Eye (tissue), 1 donor: ENCODE data around the gene TMEM117.

Source experiments
- DNase-seq: peaks from one replicate; pipeline ENCODE4 v3.0.0-alpha.2; 2015

The TMEM117 gene

GRCh38 chr12:43835656-43836474 is at the start of gene TMEM117:
Gene TMEM117, plus strand, starts transcription at chr12:43836081.
- peak; percentile 89 for DNase-seq

DNA sequence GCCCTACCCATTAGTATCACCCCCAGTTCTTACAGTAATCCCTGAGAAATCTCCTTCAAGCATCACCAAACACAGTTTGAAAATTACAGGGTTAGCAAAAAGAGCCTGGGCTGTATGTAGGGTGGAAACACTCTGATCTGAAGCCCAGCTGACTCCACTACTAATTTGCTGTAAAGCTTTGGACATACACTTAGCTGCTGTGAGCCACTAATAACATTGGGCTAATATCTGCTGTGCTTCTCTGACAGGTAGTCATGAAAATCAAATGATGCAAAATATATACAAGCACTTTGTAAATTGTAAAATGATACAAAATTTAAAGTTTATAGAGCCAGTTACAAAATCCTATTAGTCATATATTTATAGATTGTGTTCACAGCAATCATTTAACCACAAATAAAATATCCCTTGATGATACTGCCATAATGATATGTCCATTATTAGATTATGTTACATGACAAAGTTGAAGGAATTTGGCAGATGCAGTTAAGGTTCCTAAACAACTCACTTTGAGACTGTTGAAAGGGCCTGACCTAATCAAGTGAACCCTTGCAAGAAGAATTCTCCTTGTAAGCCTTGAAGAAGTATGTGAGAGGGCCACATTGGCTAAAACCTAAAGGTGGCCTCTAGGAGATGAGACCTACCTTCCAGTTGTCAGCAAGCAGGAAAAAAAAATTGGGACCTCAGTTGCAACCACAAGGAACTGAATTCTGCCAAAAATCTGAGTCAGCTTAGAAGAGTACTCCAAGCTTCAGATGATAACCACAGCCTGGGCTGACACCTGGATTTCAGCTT is 48.8 kb upstream of the TMEM117 start:
- no peak for DNase-seq

DNA sequence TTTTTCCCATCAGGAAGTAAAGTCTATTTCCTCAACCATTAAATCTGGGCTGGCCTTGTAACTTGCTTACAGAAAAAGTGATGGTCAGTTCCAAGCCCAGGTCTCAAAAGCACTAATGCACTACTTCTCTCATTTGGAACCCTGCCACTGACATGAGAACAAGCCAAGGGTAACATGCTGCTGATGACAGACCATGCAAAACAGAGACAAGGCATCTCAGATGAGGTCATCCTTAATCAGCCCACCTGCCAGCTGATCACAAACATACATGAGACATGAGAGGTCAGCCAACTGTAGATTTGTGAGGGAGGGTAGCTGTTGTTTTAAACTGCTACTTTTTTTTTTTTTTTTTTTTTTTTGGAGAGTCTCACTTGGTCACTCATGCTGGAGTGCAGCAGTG is 45.9 kb upstream of the TMEM117 start:
- DNase-seq, result peak; percentile 28

DNA sequence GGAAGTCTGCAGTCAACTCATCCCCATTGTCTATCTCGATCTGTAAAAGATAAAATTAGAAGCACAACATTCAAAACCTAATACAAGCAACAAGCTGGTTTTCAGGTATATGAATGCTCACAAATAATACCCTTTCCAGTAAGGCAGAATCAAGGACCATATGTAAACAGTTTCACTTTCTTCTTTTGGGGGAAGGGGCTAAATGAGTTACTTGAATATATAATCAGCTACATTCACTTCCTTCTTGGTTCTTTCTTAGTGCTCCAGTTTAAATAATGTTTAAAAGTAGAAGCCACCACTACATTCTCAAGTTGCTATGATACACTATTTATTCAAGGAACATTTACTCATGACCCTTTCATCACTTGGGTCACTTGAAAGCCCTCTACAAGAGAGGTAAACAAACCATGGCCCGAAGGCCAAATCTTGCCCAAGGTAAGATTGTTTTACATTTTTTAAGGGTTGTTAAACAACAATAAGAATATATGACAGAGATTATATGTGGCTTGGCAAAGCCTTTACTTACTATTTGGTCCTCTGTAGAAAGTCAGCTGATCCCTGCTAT is 40.1 kb upstream of the TMEM117 start:
- no peak for DNase-seq

DNA sequence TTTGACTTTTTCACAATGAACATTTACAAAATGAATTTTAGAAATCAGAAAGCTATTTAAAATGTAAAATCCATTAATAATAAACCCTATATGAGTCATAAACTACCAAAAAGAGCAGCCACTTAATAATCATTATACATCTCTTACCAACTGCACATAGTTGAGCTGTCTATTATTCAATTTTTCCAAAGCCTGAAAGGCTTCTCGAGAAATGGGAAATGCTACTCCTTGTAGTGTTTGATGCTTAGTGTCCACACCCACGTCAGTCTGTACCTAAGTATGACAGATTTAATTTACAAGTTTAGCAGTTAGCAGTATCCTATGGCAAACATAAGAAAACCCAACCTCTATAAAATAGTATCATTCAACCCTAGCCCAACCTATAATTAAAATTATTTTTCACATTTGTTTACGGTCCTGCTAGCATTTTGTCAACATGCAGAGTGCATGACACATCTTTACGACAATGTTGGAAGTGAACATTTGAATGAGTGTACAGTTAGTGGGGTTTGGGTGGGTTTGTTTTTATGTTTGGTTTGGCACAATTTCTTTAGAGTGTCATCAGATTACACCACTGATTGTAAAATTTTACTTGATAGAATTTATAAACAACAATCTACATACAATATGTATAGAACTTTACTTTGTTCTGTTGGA is 38.2 kb upstream of the TMEM117 start:
- no peak for DNase-seq

DNA sequence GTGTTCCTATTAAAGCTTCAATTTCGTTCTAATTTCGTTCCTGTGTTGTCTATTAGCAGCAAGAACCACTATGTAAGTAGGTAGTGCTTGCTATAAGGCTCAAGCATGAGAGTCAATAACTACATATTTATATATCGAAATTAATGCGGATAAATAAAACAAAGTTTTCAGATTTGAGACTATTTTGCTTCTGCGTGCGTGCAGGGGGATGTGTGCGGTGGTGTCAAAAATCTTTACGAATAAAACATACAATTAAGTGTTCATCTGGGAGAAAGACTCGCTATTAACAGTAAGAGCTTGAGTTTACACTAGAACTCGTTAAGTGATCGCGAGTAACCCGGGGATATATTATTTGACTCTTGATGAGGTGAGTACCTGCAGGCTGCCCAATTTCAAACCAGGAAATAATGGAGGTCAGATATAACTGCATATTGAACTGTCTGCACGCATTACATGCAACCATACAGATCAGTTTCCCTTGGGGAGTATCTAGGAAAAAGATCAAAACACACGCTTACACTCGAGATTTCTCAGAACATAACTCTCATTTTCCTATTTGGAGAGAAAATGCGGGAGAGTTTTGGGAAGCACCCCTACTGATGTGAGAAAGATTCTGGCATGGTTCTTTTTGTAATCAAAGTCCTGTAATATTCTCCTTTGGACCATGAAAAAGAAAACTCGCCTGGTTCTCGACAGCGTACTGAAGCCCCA is 30.6 kb upstream of the TMEM117 start:
- no peak for DNase-seq

GRCh38 chr12:43805860-43806736 is 29.8 kb upstream of the TMEM117 start, which contains the start of gene TWF1:
Gene TWF1, minus strand, starts transcription at chr12:43806317. Its CDS starts 72 bp downstream, at chr12:43806245.
- peak; percentile 96 for DNase-seq

- DNase-seq, result no peak
Observed at GRCh38 chr12:43806737-43807072, 29.2 kb upstream of the TMEM117 start.

DNA sequence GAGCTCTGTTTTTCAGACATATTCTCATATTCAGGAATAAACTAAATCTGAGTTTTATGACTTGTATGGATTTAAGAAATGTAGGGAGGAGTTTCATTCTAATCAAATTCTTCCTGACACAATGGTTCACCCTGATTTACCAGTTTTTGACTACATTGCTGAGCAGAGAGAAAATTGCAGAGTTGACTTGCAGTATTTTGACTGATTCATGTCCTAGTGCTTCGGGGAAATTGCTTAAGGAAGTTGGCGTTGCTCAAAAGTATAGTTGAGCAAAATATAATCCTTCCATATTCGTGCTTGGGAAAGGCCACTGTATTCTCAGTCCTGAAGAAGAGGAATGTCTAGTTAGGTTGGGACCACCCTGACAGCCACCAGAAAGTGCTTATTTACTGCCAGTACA is 28.5 kb upstream of the TMEM117 start:
- peak; percentile 11 for DNase-seq

DNA sequence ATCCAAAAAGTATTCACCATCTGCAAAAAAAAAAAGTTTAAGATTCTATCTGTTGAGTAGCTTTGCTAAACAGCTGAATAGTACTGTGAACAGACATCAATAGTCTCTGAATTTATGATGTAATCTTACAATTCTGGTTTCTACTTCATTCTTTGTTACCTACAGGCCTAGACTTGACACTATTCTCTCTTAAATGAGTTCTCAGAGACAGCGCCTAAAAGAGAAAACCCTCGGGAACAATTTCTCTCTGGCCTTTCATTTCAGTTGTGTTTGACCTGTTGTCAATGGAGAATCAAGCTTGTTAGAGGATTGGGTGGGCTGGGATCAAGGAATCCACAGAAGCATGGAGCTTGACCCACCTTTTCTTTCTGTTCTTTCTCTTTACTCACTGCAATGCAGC is 23.8 kb upstream of the TMEM117 start:
- no peak for DNase-seq

GRCh38 chr12:43812926-43813325 is 23.0 kb upstream of the TMEM117 start:
- DNase-seq, result no peak

- no peak for DNase-seq
Observed at GRCh38 chr12:43815416-43815815, 20.5 kb upstream of the TMEM117 start.

DNA sequence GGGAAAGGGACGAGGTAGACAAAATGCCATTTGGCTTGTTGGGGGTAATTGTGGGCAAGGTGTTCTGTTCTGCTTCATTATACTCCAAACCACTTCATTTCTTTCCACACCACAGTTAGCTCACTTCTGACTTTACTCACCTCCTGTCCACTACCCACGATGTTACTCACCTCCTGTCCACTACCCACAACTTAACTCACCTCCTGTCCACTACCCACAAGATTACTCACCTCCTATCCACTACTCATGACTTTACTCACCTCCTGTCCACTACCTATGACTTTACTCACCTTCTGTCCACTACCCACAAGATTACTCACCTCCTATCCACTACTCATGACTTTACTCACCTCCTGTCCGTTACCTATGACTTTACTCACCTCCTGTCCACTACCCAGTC is 19.7 kb upstream of the TMEM117 start:
- DNase-seq, result no peak

DNA sequence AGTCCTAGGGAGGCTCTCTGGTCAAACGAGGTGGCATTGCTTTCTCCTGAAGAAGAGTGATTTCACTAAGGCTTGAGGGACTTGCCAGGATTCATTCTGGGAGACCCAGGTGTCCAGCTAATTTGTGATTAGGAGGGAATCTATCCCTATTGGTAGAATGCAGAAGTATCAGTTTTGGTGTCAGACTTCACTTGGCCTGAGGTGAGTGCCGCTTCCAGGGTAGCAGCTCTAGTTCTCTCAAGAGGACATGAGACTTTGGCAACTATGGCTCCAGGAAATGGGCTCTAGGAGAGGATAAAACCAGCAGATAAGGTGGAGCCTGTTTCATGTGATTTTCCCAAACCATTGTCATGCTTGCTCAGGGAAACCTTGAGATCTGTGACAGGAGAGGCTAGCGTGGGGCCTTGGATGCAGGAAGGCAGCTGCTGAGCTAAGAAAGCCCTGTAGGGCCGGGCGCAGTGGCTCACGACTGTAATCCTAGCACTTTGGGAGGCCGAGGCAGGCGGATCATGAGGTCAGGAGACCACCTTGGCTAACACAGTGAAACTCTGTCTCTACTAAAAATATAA is 11.6 kb upstream of the TMEM117 start:
- DNase-seq, result no peak

DNA sequence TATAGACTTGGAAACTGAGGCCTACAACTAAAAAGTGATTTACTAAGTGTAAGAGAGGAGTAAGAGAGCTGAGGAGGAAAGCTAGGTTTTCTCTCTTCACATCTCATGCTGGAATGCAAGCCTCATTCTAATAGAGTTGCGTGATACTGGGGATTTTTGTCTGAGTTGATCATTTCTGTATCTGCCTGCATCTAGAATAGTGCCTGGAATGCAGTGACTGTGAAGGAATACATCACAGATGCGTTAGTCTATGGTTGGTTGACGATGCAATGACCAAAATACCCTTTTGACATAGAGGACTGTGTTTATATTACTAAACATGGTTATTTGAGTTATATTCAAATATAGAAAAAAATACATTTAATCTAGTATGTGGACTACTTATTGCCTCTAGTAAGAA is 9.2 kb upstream of the TMEM117 start:
- DNase-seq, result no peak

DNA sequence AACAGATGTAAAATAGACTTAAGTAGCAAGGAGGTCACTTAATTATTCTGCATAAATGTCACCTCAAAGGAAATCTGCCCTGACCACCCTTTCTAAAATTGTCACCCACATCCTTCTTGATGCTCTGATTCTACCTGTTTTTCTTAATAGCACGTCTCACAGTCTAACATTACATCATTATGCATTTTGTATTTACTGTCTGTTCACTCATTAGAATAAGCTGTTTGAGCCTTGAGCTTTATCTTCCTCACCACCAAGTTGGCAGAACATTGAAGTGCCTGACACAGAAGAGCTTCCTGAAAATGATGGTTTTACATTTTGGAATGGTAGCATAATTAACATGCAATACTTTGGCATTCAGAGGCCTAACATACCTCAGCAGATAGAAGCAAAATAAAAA is 8.8 kb upstream of the TMEM117 start:
- no peak for DNase-seq

- DNase-seq, result no peak
Observed at GRCh38 chr12:43832463-43833168, 3.3 kb upstream of the TMEM117 start.

DNA sequence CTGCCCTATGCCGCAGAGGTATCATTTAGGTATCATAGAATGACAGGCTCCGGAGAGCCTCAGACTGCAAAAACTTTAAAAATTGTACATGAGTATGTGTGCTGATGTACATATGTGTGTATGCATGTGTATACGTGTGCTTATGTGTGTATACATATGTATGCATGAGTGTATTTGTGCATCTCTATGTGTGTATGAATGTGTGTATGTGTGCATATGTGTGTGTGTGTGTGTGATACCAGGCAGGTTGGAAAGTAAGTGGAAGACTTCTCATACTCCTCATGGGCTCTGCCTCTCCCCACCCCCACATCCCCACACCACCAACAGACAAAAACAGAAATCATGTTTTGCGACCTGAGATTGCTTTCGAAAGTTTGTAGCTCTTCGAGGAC is 621 bp upstream of the TMEM117 start:
- DNase-seq, result no peak

DNA sequence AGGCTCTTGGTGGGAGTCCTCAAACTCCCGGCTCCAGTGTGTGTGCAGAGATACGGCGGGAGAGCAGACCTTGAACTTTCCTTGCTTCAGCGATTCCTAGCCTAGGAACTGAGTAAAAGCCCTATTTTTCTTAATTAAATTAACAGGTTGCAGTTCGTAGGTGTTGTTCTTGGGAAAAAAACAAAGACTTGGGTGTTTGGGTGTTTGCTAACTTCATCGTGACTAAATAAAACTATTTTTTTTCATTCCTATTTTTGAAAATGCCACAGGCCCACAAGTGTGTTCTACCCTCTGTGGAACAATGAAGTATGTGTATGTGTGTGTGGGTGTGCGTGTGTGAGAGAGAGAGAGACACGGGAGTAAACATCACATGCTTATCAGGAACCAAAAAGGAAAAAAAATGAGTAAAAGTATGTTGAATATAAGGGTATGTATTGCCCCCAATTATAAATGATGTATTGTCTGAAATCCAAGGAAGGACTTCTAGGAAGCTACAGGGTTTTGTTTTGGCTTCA is 651 bp downstream of the TMEM117 start:
- DNase-seq, result peak; percentile 80

DNA sequence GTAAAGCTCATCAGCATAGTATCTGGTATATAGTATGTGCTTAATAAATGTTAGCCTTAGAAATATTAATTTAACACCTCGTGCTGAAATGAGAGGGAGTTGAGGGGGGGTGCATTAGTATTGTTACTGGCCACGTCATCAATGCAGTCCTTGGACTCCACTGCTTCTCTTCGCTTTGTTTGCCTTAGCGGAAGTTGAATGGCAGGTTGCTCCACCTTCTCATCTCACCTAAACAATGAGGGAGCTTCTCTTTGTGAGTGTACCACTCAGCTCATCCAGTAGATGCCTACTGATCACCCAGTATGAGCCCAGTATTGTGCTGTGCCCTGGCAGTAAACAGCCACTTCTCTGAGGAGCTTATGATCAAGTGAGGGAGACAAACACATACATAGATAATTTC is 4.5 kb downstream of the TMEM117 start:
- no peak for DNase-seq
